GM18951 (cell line): ENCODE measurements around the gene FRAT2.
"Not testable (repeated sequence)": the region's sequence is repeated elsewhere in the genome, so short reads cannot be mapped to it uniquely, and the experiment has no call there.

ENCODE experiments used
- POLR2A ChIP-seq: IDR thresholded peaks from 4 replicates; pipeline ENCODE4 v1.6.1; 2011; ENCODE audit warnings: mild to moderate bottlenecking; ENCODE audit not compliant: insufficient read length, insufficient read depth; ENCODE audit errors: extremely low read depth
- in situ Hi-C: fragments of 300-500 bp; cut with MboI; formaldehyde crosslinking; loops from one replicate; pipeline ENCODE4 v1.12.0; 2022; ENCODE audit warnings: low sequenced_read_pairs, mixed read lengths, inconsistent platforms; ENCODE audit not compliant: unreplicated experiment

FRAT2 gene

GRCh38 chr10:97302088-97302791 lies 32.3 kb downstream of the FRAT2 start:
- in situ Hi-C loops = no loop called here
- no peak for TF ChIP-seq POLR2A

- in situ Hi-C loops = no loop called here
- TF ChIP-seq POLR2A = no peak
Observed at GRCh38 chr10:97300980-97301379, 33.5 kb downstream of the FRAT2 start.

GRCh38 chr10:97298223-97298571 lies 36.3 kb downstream of the FRAT2 start:
- no peak for TF ChIP-seq POLR2A
- in situ Hi-C loops = no loop called here

GRCh38 chr10:97297556-97298222 lies 36.8 kb downstream of the FRAT2 start:
- in situ Hi-C loops = no loop called here

GRCh38 chr10:97292862-97293198 lies 41.7 kb downstream of the FRAT2 start:
- TF ChIP-seq POLR2A = no peak

More at GRCh38 chr10:97297556-97298222, 36.8 kb downstream of the FRAT2 start:
- no peak for TF ChIP-seq POLR2A

GRCh38 chr10:97292097-97292861 lies 42.2 kb downstream of the FRAT2 start, which contains the start of gene ARHGAP19:
Gene ARHGAP19 (minus strand): TSS chr10:97292637. CDS start chr10:97292627, 10 bp downstream.
- TF ChIP-seq POLR2A = peak; percentile 72
- in situ Hi-C loops = no loop called here

More at GRCh38 chr10:97292862-97293198, 41.7 kb downstream of the FRAT2 start:
- in situ Hi-C loops = no loop called here

GRCh38 chr10:97291357-97292096 lies 43.0 kb downstream of the FRAT2 start:
- no peak for TF ChIP-seq POLR2A
- in situ Hi-C loops = no loop called here

GRCh38 chr10:97290576-97291356 lies 43.8 kb downstream of the FRAT2 start:
- in situ Hi-C loops = not testable (repeated sequence)

- in situ Hi-C loops = not testable (repeated sequence)
Observed at GRCh38 chr10:97290076-97290475, 44.5 kb downstream of the FRAT2 start.
